Sigmoid colon (tissue), 4 donors: ENCODE data around the gene TTLL8.

Source experiments
- EP300 ChIP-seq, 4 donors: sonication (generic); formaldehyde crosslinking; IDR thresholded peaks; one replicate each; pipeline ENCODE4 v1.6.1; 2017; ENCODE audit warnings: antibody characterized with exemption in 4 of 4
- POLR2A ChIP-seq, 2 donors: fragments of 450-650 bp; IDR thresholded peaks; one replicate each; pipeline ENCODE4 v1.6.1; 2016; ENCODE audit warnings: antibody characterized with exemption in 2 of 2, mild to moderate bottlenecking in 2 of 2, moderate library complexity in 2 of 2
- POLR2AphosphoS5 ChIP-seq, 4 donors: sonication (generic); formaldehyde crosslinking; IDR thresholded peaks; one replicate each; pipeline ENCODE4 v1.6.1; 2017; ENCODE audit warnings: antibody characterized with exemption in 4 of 4
- TF ChIP-seq, protein P1 (sequence below), 4 experiments: fragments of 450-650 bp in 3 of 4; fragments of 200-600 bp in 1 of 4; IDR thresholded peaks; one replicate each; pipeline ENCODE4 v1.5.1; 2016 to 2019; ENCODE audit warnings: antibody characterized with exemption in 4 of 4, mild to moderate bottlenecking in 3 of 4, moderate library complexity in 2 of 4

DNA sequence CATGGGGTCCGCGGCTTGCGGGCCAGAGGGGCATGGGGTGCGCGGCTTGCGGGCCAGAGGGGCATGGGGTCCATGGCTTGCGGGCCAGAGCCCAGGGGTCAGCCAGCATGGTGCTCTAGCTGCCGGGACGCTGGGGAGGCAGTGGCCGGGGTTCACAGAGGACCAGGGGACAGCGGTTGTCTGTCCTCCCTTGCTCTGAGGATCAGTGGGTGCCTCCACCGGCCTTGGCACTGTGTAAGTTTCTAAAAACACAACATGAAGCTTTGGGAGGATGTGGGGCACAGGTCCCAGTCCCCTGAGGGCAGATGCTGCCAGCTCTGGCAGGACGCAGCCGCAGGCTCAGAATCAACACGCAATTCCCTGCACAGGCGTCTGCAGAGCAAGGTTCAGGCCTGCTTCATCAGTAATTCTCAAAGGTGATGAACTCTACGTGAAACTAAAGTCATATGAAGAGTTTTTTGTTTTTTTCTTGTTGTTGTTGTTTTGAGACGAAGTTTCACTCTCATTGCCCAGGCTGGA lies 24.2 kb upstream of the TTLL8 start:
- TF ChIP-seq POLR2A (IDR thresholded peaks at IDR 0.05) (no peak), POLR2AphosphoS5 (IDR thresholded peaks at IDR 0.05) (no peak), EP300 (IDR thresholded peaks at IDR 0.05) (no peak)
- TF ChIP-seq, protein P1, sequence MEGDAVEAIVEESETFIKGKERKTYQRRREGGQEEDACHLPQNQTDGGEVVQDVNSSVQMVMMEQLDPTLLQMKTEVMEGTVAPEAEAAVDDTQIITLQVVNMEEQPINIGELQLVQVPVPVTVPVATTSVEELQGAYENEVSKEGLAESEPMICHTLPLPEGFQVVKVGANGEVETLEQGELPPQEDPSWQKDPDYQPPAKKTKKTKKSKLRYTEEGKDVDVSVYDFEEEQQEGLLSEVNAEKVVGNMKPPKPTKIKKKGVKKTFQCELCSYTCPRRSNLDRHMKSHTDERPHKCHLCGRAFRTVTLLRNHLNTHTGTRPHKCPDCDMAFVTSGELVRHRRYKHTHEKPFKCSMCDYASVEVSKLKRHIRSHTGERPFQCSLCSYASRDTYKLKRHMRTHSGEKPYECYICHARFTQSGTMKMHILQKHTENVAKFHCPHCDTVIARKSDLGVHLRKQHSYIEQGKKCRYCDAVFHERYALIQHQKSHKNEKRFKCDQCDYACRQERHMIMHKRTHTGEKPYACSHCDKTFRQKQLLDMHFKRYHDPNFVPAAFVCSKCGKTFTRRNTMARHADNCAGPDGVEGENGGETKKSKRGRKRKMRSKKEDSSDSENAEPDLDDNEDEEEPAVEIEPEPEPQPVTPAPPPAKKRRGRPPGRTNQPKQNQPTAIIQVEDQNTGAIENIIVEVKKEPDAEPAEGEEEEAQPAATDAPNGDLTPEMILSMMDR (IDR thresholded peaks at IDR 0.05) = no peak
